Natural killer cell treated with Interleukin-12 subunit alpha and Interleukin-12 subunit beta and Interleukin-15 and Interleukin-18, amount 100 ng/mL, for 72 hours (primary cell): Measurements from ENCODE around the gene CC2D1A. TPM values are rescaled to one million over a fixed set of nuclear protein-coding genes. Genes with fewer than 3 reads are reported as not detected.

Source experiments
- ATAC-seq, 2 donors: fragments of 150-1000 bp; cut with Tn5 transposase in 1 of 2; sonication (Bioruptor Pico), chemical (Tn5 transposase) in 1 of 2; 2 replicates each; pipeline ENCODE4 v1.10.0; 2021
- DNase-seq: peaks from one replicate; pipeline ENCODE4 v3.0.0; 2022; ENCODE audit warnings: low spot score
- H3K27ac Mint-ChIP-seq, 2 donors: 1 replicate in 1 of 2; 2 replicates in 1 of 2; pipeline ENCODE4 v1.8.0; 2022; ENCODE audit warnings: mixed read lengths in 2 of 2, mild to moderate bottlenecking in 1 of 2, moderate library complexity in 1 of 2
- H3K27me3 Mint-ChIP-seq, 2 donors: 1 replicate in 1 of 2; 2 replicates in 1 of 2; pipeline ENCODE4 v1.8.0; 2022; ENCODE audit warnings: mixed read lengths in 2 of 2
- H3K36me3 Mint-ChIP-seq: one replicate; pipeline ENCODE4 v1.8.0; 2022; ENCODE audit warnings: mixed read lengths
- H3K4me1 Mint-ChIP-seq, 2 donors: 1 replicate in 1 of 2; 2 replicates in 1 of 2; pipeline ENCODE4 v1.8.0; 2022; ENCODE audit warnings: low read depth in 2 of 2, mixed read lengths in 2 of 2, mild to moderate bottlenecking in 1 of 2
- H3K4me3 Mint-ChIP-seq: one replicate; pipeline ENCODE4 v1.8.0; 2022; ENCODE audit warnings: mixed read lengths
- H3K9me3 Mint-ChIP-seq: 2 replicates; pipeline ENCODE4 v1.8.0; 2022; ENCODE audit warnings: mixed read lengths
- total RNA-seq, 2 donors: library from RNA; stranded (reverse); gene quantifications; one replicate each; pipeline ENCODE4 v1.2.3, GENCODE V29; 2022

The CC2D1A gene
- total RNA-seq, 2 donors from 2014 or later = 33.2 to 41.3 TPM

GRCh38 chr19:13883516-13884064 is 22.4 kb upstream of the CC2D1A start:
- Mint-ChIP-seq H3K27ac (peak overlapping the region; percentile 43 to 58), H3K4me3 (no peak overlapping the region), H3K36me3 (no peaks in the 10 kb centered on the region), H3K27me3 (no peaks in the 10 kb centered on the region), H3K4me1 (peaks cover 42 to 43% of the 10 kb centered on the region in 2 donors), H3K9me3 (no peaks in the 10 kb centered on the region)
- DNase-seq = no peak
- ATAC-seq = no peak

- Mint-ChIP-seq H3K4me3 (no peak overlapping the region), H3K27me3 (no peaks in the 10 kb centered on the region), H3K27ac (no peak overlapping the region), H3K9me3 (no peaks in the 10 kb centered on the region), H3K36me3 (no peaks in the 10 kb centered on the region), H3K4me1 (peaks cover 42 to 43% of the 10 kb centered on the region in 2 donors)
- no peak for ATAC-seq
- DNase-seq = no peak
Measured at GRCh38 chr19:13884726-13885591, 21.0 kb upstream of the CC2D1A start.

GRCh38 chr19:13885826-13886365 is 20.1 kb upstream of the CC2D1A start:
- H3K36me3 Mint-ChIP-seq = no peaks in the 10 kb centered on the region
- peak overlapping the region; percentile 70 for H3K4me3 Mint-ChIP-seq
- H3K27ac Mint-ChIP-seq = peak overlapping the region in 1 of 2 donors; percentile 78
- H3K9me3 Mint-ChIP-seq = no peaks in the 10 kb centered on the region
- DNase-seq = no peak
- no peaks in the 10 kb centered on the region for H3K27me3 Mint-ChIP-seq
- peaks cover 35 to 37% of the 10 kb centered on the region in 2 donors for H3K4me1 Mint-ChIP-seq
- ATAC-seq = no peak

- DNase-seq (peak; percentile 82), ATAC-seq (peak; percentile 96)
- Mint-ChIP-seq H3K27me3 (no peaks in the 10 kb centered on the region), H3K9me3 (no peaks in the 10 kb centered on the region), H3K4me1 (peaks cover 29 to 31% of the 10 kb centered on the region in 2 donors), H3K36me3 (no peaks in the 10 kb centered on the region), H3K27ac (peak overlapping the region in 1 of 2 donors; percentile 78), H3K4me3 (peak overlapping the region; percentile 70)
Measured at GRCh38 chr19:13887018-13887436, 19.0 kb upstream of the CC2D1A start.

GRCh38 chr19:13887517-13887916 is 18.5 kb upstream of the CC2D1A start:
- Mint-ChIP-seq H3K4me1 (peaks cover 25 to 29% of the 10 kb centered on the region in 2 donors), H3K9me3 (no peaks in the 10 kb centered on the region), H3K27ac (peak overlapping the region in 1 of 2 donors; percentile 78), H3K36me3 (no peaks in the 10 kb centered on the region), H3K4me3 (peak overlapping the region; percentile 70), H3K27me3 (no peaks in the 10 kb centered on the region)
- no peak for DNase-seq
- peak; percentile 70 to 77 for ATAC-seq

- H3K27me3 Mint-ChIP-seq = no peaks in the 10 kb centered on the region
- peaks cover 25 to 29% of the 10 kb centered on the region in 2 donors for H3K4me1 Mint-ChIP-seq
- H3K4me3 Mint-ChIP-seq = no peak overlapping the region
- ATAC-seq = no peak
- DNase-seq = no peak
- H3K36me3 Mint-ChIP-seq = no peaks in the 10 kb centered on the region
- no peaks in the 10 kb centered on the region for H3K9me3 Mint-ChIP-seq
- no peak overlapping the region for H3K27ac Mint-ChIP-seq
Measured at GRCh38 chr19:13888281-13888680, 17.7 kb upstream of the CC2D1A start.

GRCh38 chr19:13890136-13890535 is 15.9 kb upstream of the CC2D1A start:
- H3K36me3 Mint-ChIP-seq = no peaks in the 10 kb centered on the region
- H3K4me1 Mint-ChIP-seq = peaks cover 18 to 20% of the 10 kb centered on the region in 2 donors
- no peak for ATAC-seq
- H3K4me3 Mint-ChIP-seq = no peak overlapping the region
- H3K9me3 Mint-ChIP-seq = no peaks in the 10 kb centered on the region
- no peak overlapping the region for H3K27ac Mint-ChIP-seq
- no peak for DNase-seq
- no peaks in the 10 kb centered on the region for H3K27me3 Mint-ChIP-seq

GRCh38 chr19:13892870-13893269 is 13.1 kb upstream of the CC2D1A start:
- DNase-seq (no peak), ATAC-seq (no peak)
- H3K4me1 Mint-ChIP-seq = no peaks in the 10 kb centered on the region
- no peaks in the 10 kb centered on the region for H3K36me3 Mint-ChIP-seq
- H3K4me3 Mint-ChIP-seq = no peak overlapping the region
- H3K27ac Mint-ChIP-seq = no peak overlapping the region
- H3K27me3 Mint-ChIP-seq = no peaks in the 10 kb centered on the region
- no peaks in the 10 kb centered on the region for H3K9me3 Mint-ChIP-seq

- Mint-ChIP-seq H3K9me3 (no peaks in the 10 kb centered on the region), H3K4me3 (no peak overlapping the region), H3K27ac (no peak overlapping the region), H3K4me1 (no peaks in the 10 kb centered on the region), H3K36me3 (no peaks in the 10 kb centered on the region), H3K27me3 (no peaks in the 10 kb centered on the region)
- DNase-seq = no peak
- ATAC-seq = no peak
Measured at GRCh38 chr19:13894552-13894951, 11.4 kb upstream of the CC2D1A start.

GRCh38 chr19:13896227-13896626 is 9.8 kb upstream of the CC2D1A start:
- Mint-ChIP-seq H3K36me3 (no peaks in the 10 kb centered on the region), H3K4me1 (no peaks in the 10 kb centered on the region), H3K4me3 (no peak overlapping the region), H3K9me3 (no peaks in the 10 kb centered on the region), H3K27ac (no peak overlapping the region), H3K27me3 (no peaks in the 10 kb centered on the region)
- DNase-seq (no peak), ATAC-seq (no peak)

GRCh38 chr19:13899393-13899792 is 6.6 kb upstream of the CC2D1A start:
- Mint-ChIP-seq H3K4me1 (no peaks in the 10 kb centered on the region), H3K27ac (no peak overlapping the region), H3K27me3 (no peaks in the 10 kb centered on the region), H3K9me3 (no peaks in the 10 kb centered on the region), H3K4me3 (no peak overlapping the region), H3K36me3 (no peaks in the 10 kb centered on the region)
- ATAC-seq (no peak), DNase-seq (no peak)

- Mint-ChIP-seq H3K9me3 (no peaks in the 10 kb centered on the region), H3K36me3 (no peaks in the 10 kb centered on the region), H3K4me1 (peaks cover 0 to 4% of the 10 kb centered on the region in 2 donors), H3K4me3 (no peak overlapping the region), H3K27ac (no peak overlapping the region), H3K27me3 (no peaks in the 10 kb centered on the region)
- ATAC-seq (no peak), DNase-seq (no peak)
Measured at GRCh38 chr19:13899912-13900584, 6.0 kb upstream of the CC2D1A start.

- H3K36me3 Mint-ChIP-seq = no peaks in the 10 kb centered on the region
- DNase-seq (no peak), ATAC-seq (no peak)
- no peaks in the 10 kb centered on the region for H3K27me3 Mint-ChIP-seq
- H3K27ac Mint-ChIP-seq = no peak overlapping the region
- peaks cover 13 to 16% of the 10 kb centered on the region in 2 donors for H3K4me1 Mint-ChIP-seq
- H3K4me3 Mint-ChIP-seq = no peak overlapping the region
- H3K9me3 Mint-ChIP-seq = no peaks in the 10 kb centered on the region
Measured at GRCh38 chr19:13902993-13903555, 2.9 kb upstream of the CC2D1A start.
